GM18907 (cell line): ENCODE results near the gene AMZ1.
"Not testable (repeated sequence)": the region's sequence is repeated elsewhere in the genome, so short reads cannot be mapped to it uniquely, and the experiment has no call there.

Experiments
- ATAC-seq: cut with Tn5 transposase; IDR thresholded peaks from one replicate; pipeline ENCODE4 v1.9.1; 2021; ENCODE audit warnings: mild to moderate bottlenecking, moderate library complexity; ENCODE audit not compliant: unreplicated experiment

AMZ1 gene

GRCh38 chr7:2709553-2710285 is 21.7 kb downstream of the AMZ1 start:
- ATAC-seq = peak; percentile 77

- peak; percentile 58 for ATAC-seq
Measured at GRCh38 chr7:2710286-2710655, 22.3 kb downstream of the AMZ1 start.

- peak; percentile 38 for ATAC-seq
Measured at GRCh38 chr7:2710901-2711551, 23.0 kb downstream of the AMZ1 start.

GRCh38 chr7:2711895-2712675 is 24.1 kb downstream of the AMZ1 start:
- no peak for ATAC-seq

- ATAC-seq = no peak
Measured at GRCh38 chr7:2713370-2713769, 25.4 kb downstream of the AMZ1 start.

GRCh38 chr7:2713978-2714377 is 26.0 kb downstream of the AMZ1 start:
- ATAC-seq = no peak

- no peak for ATAC-seq
Measured at GRCh38 chr7:2714636-2715035, 26.6 kb downstream of the AMZ1 start.

- no peak for ATAC-seq
Measured at GRCh38 chr7:2715341-2716231, 27.6 kb downstream of the AMZ1 start.

- no peak for ATAC-seq
Measured at GRCh38 chr7:2716488-2716887, 28.5 kb downstream of the AMZ1 start.

GRCh38 chr7:2716906-2717292 is 28.9 kb downstream of the AMZ1 start:
- ATAC-seq = no peak

GRCh38 chr7:2717293-2718261 is 29.6 kb downstream of the AMZ1 start:
- no peak for ATAC-seq

GRCh38 chr7:2718296-2718965 is 30.4 kb downstream of the AMZ1 start:
- ATAC-seq = no peak

- no peak for ATAC-seq
Measured at GRCh38 chr7:2719007-2719406, 31.0 kb downstream of the AMZ1 start.

GRCh38 chr7:2720024-2720423 is 32.0 kb downstream of the AMZ1 start:
- ATAC-seq = no peak

- ATAC-seq = no peak
Measured at GRCh38 chr7:2721842-2722241, 33.8 kb downstream of the AMZ1 start.

GRCh38 chr7:2722591-2722990 is 34.6 kb downstream of the AMZ1 start:
- ATAC-seq = no peak

- ATAC-seq = no peak
Measured at GRCh38 chr7:2723138-2723850, 35.3 kb downstream of the AMZ1 start.

- ATAC-seq = not testable (repeated sequence)
Measured at GRCh38 chr7:2724036-2724435, 36.0 kb downstream of the AMZ1 start.
